Glutamatergic neuron (in vitro differentiated cells): ENCODE results near the gene ADPGK. TPM values are rescaled to one million over a fixed set of nuclear protein-coding genes. Genes with fewer than 3 reads are reported as not detected.

Source experiments
- DNase-seq: peaks from one replicate; pipeline ENCODE4 v3.0.0; 2022
- H3K27ac Mint-ChIP-seq: one replicate; pipeline ENCODE4 v1.8.0; 2020; ENCODE audit warnings: mild to moderate bottlenecking, mixed read lengths, inconsistent platforms; ENCODE audit not compliant: unreplicated experiment
- H3K27me3 Mint-ChIP-seq: one replicate; pipeline ENCODE4 v1.8.0; 2020; ENCODE audit warnings: mild to moderate bottlenecking, moderate library complexity, mixed read lengths, inconsistent platforms; ENCODE audit not compliant: unreplicated experiment
- H3K36me3 Mint-ChIP-seq: one replicate; pipeline ENCODE4 v1.8.0; 2020; ENCODE audit warnings: mild to moderate bottlenecking, mixed read lengths, inconsistent platforms; ENCODE audit not compliant: unreplicated experiment
- H3K4me1 Mint-ChIP-seq: one replicate; pipeline ENCODE4 v1.8.0; 2020; ENCODE audit warnings: mild to moderate bottlenecking, low read depth, mixed read lengths, inconsistent platforms; ENCODE audit not compliant: unreplicated experiment
- H3K4me3 Mint-ChIP-seq: one replicate; pipeline ENCODE4 v1.8.0; 2020; ENCODE audit warnings: mild to moderate bottlenecking, mixed read lengths, inconsistent platforms; ENCODE audit not compliant: unreplicated experiment
- H3K9me3 Mint-ChIP-seq: one replicate; pipeline ENCODE4 v1.8.0; 2020; ENCODE audit warnings: mild to moderate bottlenecking, moderate library complexity, mixed read lengths, inconsistent platforms; ENCODE audit not compliant: unreplicated experiment
- CTCF ChIP-seq: fragments of 200-600 bp; sonication (generic); IDR thresholded peaks from one replicate; pipeline ENCODE4 v1.5.0; 2021; ENCODE audit not compliant: partially characterized antibody, unreplicated experiment
- total RNA-seq: library from RNA; stranded (reverse); fragmentation: NEBNext Ultra II Directional; extraction: Animal tissue kit (Norgen Biotek cat#: 25700); gene quantifications from one replicate; pipeline ENCODE4 v1.2.1, GENCODE V29; 2021; ENCODE audit not compliant: unreplicated experiment

ADPGK gene
- total RNA-seq, 1 donor from 2014 or later = 33.5 TPM

- no peak for DNase-seq
- TF ChIP-seq CTCF = no peak
- Mint-ChIP-seq H3K4me1 (no peaks in the 10 kb centered on the region), H3K4me3 (no peak overlapping the region), H3K27me3 (peaks cover 2% of the 10 kb centered on the region), H3K9me3 (peaks cover 1% of the 10 kb centered on the region), H3K27ac (no peak overlapping the region), H3K36me3 (no peaks in the 10 kb centered on the region)
Observed at GRCh38 chr15:72751751-72752455, 31.7 kb downstream of the ADPGK start.

- TF ChIP-seq CTCF = no peak
- no peaks in the 10 kb centered on the region for H3K4me1 Mint-ChIP-seq
- H3K36me3 Mint-ChIP-seq = no peaks in the 10 kb centered on the region
- no peaks in the 10 kb centered on the region for H3K27me3 Mint-ChIP-seq
- H3K27ac Mint-ChIP-seq = no peak overlapping the region
- no peaks in the 10 kb centered on the region for H3K9me3 Mint-ChIP-seq
- DNase-seq = no peak
- no peak overlapping the region for H3K4me3 Mint-ChIP-seq
Observed at GRCh38 chr15:72749700-72750099, 33.9 kb downstream of the ADPGK start.

GRCh38 chr15:72740219-72740618 lies 43.3 kb downstream of the ADPGK start:
- Mint-ChIP-seq H3K4me3 (no peak overlapping the region), H3K4me1 (no peaks in the 10 kb centered on the region), H3K36me3 (peaks cover 7% of the 10 kb centered on the region), H3K27ac (no peak overlapping the region), H3K27me3 (peaks cover 4% of the 10 kb centered on the region), H3K9me3 (peaks cover 5% of the 10 kb centered on the region)
- TF ChIP-seq CTCF = no peak
- no peak for DNase-seq

- DNase-seq = no peak
- H3K9me3 Mint-ChIP-seq = peaks cover 5% of the 10 kb centered on the region
- peaks cover 7% of the 10 kb centered on the region for H3K36me3 Mint-ChIP-seq
- no peak overlapping the region for H3K27ac Mint-ChIP-seq
- no peak for TF ChIP-seq CTCF
- no peaks in the 10 kb centered on the region for H3K4me1 Mint-ChIP-seq
- H3K27me3 Mint-ChIP-seq = peaks cover 3% of the 10 kb centered on the region
- no peak overlapping the region for H3K4me3 Mint-ChIP-seq
Observed at GRCh38 chr15:72737723-72738122, 45.8 kb downstream of the ADPGK start.

- no peak for DNase-seq
- Mint-ChIP-seq H3K4me1 (no peaks in the 10 kb centered on the region), H3K9me3 (peaks cover 5% of the 10 kb centered on the region), H3K27me3 (peaks cover 2% of the 10 kb centered on the region), H3K36me3 (peaks cover 6% of the 10 kb centered on the region), H3K4me3 (no peak overlapping the region), H3K27ac (no peak overlapping the region)
- no peak for TF ChIP-seq CTCF
Observed at GRCh38 chr15:72737061-72737460, 46.5 kb downstream of the ADPGK start.
